ENCODE measurements around the gene ULK4. TPM values are rescaled to one million over a fixed set of nuclear protein-coding genes. Genes with fewer than 3 reads are reported as not detected.

Gene ULK4
- total and polyA plus RNA-seq, 2 of the 8 experiments (the other 6 are each of a cell fraction or from before 2014, with no cell fraction given), result 3.0 to 10.8 TPM

DNA sequence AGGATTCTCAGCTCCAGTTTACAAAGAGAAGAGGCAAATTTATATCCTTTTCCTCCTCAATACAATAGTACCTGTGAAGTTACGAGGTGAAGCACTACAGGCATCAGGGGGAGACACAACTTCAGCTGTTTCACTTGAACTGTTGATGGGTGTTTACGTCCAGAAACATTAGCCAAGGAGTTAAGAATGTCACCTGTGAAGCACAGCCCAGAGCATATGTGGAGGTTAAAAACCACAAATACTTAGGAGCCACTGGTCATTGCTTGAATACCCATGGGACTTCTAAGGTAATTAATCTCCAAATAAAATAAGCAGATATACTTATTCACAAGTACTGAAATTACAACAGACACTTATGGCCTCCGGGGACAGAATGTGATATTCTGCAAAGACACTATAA is 246.5 kb downstream of the ULK4 start:
- ChIA-PET CTCF (ENCODE audit: partially characterized antibody) (interaction anchor here (0.8 to 1.4 kb wide), 5 partner anchors 20 to 475 kb away, joined by 3 to 4 read pairs (median 3); no protein-coding TSS in a partner anchor), POLR2A (ENCODE audit: partially characterized antibody) (no interaction called here)
- Histone ChIP-seq H4K91ac (replicated peaks; ENCODE audit: insufficient read length, low read length) (no peak overlapping the region), H3K4me1 (replicated peaks in 1 of 4; ENCODE audit: control insufficient read depth in 3 of 4, insufficient read depth in 4 of 4, low read length in 3 of 4) (peaks cover 3 to 5% (median 4%) of the 10 kb centered on the region in 4 experiments; a peak in 5 of 7 replicates), H3K79me1 (ENCODE audit: low read depth, low read length) (no peaks in the 10 kb centered on the region), H3K4me3 (ENCODE audit: extremely low read depth in 1 of 4, insufficient read depth in 2 of 4, low read depth in 3 of 4, low read length in 4 of 4) (no peak overlapping the region), H3K4ac (replicated peaks; ENCODE audit: insufficient read length, low read depth, low read length) (no peak overlapping the region), H3K14ac (ENCODE audit: insufficient read length) (no peak overlapping the region), H4K20me1 (replicated peaks in 1 of 2; ENCODE audit: control insufficient read depth in 1 of 2, insufficient read depth in 2 of 2, low read length in 2 of 2) (no peaks in the 10 kb centered on the region), H2BK15ac (ENCODE audit: low read length) (no peak overlapping the region), H3K9ac (replicated peaks in 1 of 4; ENCODE audit: extremely low read depth in 1 of 4, low read depth in 3 of 4, low read length in 3 of 4) (no peak overlapping the region), H2BK12ac (ENCODE audit: low read depth, low read length) (no peak overlapping the region), H3K27ac (ENCODE audit: low read depth, low read length) (no peak overlapping the region), H3K27me3 (replicated peaks in 1 of 4; ENCODE audit: control insufficient read depth in 3 of 4, extremely low read depth in 1 of 4, insufficient read depth in 3 of 4, low read length in 3 of 4) (no peaks in the 10 kb centered on the region), H3K56ac (replicated peaks; ENCODE audit: insufficient read length, low read depth, low read length) (no peak overlapping the region), H4K5ac (ENCODE audit: insufficient read length, low read depth, low read length) (no peak overlapping the region), H2BK20ac (ENCODE audit: low read length) (no peak overlapping the region), H2BK5ac (ENCODE audit: low read depth, low read length) (no peak overlapping the region), H3K18ac (ENCODE audit: extremely low read depth, low read length) (no peak overlapping the region), H3K36me3 (ENCODE audit: control insufficient read depth in 2 of 4, insufficient read depth in 4 of 4, low read length in 3 of 4) (no peaks in the 10 kb centered on the region), H3K4me2 (ENCODE audit: insufficient read depth in 1 of 2, low read depth in 2 of 2, low read length in 2 of 2) (no peak overlapping the region), H3K79me2 (ENCODE audit: control insufficient read depth in 1 of 2, insufficient read depth in 2 of 2, low read length in 2 of 2) (no peaks in the 10 kb centered on the region), H2AK5ac (ENCODE audit: low read depth, low read length) (no peak overlapping the region), H3K9me3 (ENCODE audit: insufficient read depth in 2 of 2, low read depth in 1 of 2, low read length in 1 of 2) (no peaks in the 10 kb centered on the region), H3K23me2 (ENCODE audit: low read depth, low read length) (0 out of 2 replicates have a peak, but pooled peaks cover 2% of the 10 kb centered on the region), H3K23ac (ENCODE audit: insufficient read length) (no peak overlapping the region), H2AFZ (ENCODE audit: low read length) (no peak overlapping the region), H2BK120ac (replicated peaks; ENCODE audit: low read depth, low read length) (no peak overlapping the region), H4K8ac (ENCODE audit: extremely low read depth, insufficient read depth, low read length) (no peak overlapping the region)
- WGBS, 2 experiments (ENCODE audit: extremely low coverage in 1 of 2, insufficient coverage in 1 of 2, insufficient read length in 1 of 2, insufficient replicate concordance in 2 of 2, low coverage in 1 of 2, low lambda C conversion rate in 2 of 2, missing lambda C conversion rate in 1 of 2), result 88% methylated on average over 3 of the region's 3 CpGs; no CpG with 5 or more reads in 1 of the 2 experiments
- TF ChIP-seq JUND (IDR thresholded peaks at IDR 0.05; ENCODE audit: low read length), result no peak
- TF ChIP-seq EP300 (IDR thresholded peaks at IDR 0.05; ENCODE audit: borderline replicate concordance in 1 of 2, low read depth in 2 of 2, low read length in 2 of 2), result no peak
- TF ChIP-seq, protein P1, sequence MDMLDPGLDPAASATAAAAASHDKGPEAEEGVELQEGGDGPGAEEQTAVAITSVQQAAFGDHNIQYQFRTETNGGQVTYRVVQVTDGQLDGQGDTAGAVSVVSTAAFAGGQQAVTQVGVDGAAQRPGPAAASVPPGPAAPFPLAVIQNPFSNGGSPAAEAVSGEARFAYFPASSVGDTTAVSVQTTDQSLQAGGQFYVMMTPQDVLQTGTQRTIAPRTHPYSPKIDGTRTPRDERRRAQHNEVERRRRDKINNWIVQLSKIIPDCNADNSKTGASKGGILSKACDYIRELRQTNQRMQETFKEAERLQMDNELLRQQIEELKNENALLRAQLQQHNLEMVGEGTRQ (IDR thresholded peaks at IDR 0.05; ENCODE audit: low read length), result no peak
- no peak for TF ChIP-seq HDAC2 (IDR thresholded peaks at IDR 0.05; ENCODE audit: borderline replicate concordance in 1 of 2, low read depth in 2 of 2, low read length in 2 of 2)
- no peak for TF ChIP-seq NRF1 (IDR thresholded peaks at IDR 0.05; ENCODE audit: low read depth, low read length)
- no peak for TF ChIP-seq POU5F1 (IDR thresholded peaks at IDR 0.05; ENCODE audit: low read depth, low read length)
- TF ChIP-seq FOSL1 (IDR thresholded peaks at IDR 0.05; ENCODE audit: insufficient read depth, low read depth, low read length), result no peak
- TF ChIP-seq SIN3A (conservative IDR thresholded peaks at IDR 0.05 in 1 of 2, IDR thresholded peaks at IDR 0.05 in 1 of 2; ENCODE audit: low read depth in 1 of 2, low read length in 2 of 2), result no peak
- TF ChIP-seq CHD1 (IDR thresholded peaks at IDR 0.05; ENCODE audit: low read depth, low read length), result no peak
- TF ChIP-seq KDM5A (IDR thresholded peaks at IDR 0.05; ENCODE audit: low read length), result no peak
- no peak for TF ChIP-seq ASH2L (IDR thresholded peaks at IDR 0.05; ENCODE audit: low read length)
- no peak for TF ChIP-seq EGR1 (IDR thresholded peaks at IDR 0.05; ENCODE audit: borderline replicate concordance, low read depth, low read length)
- no peak for TF ChIP-seq BRCA1 (IDR thresholded peaks at IDR 0.05; ENCODE audit: low read depth, low read length)
- no peak for FAIRE-seq
- no peak for DNase-seq (ENCODE audit: low read depth in 1 of 2, low spot score in 2 of 2)

All from H1 (cell line).